ENCODE data around the gene CDK19. TPM values are rescaled to one million over a fixed set of nuclear protein-coding genes. Genes with fewer than 3 reads are reported as not detected.

CDK19 gene
- total RNA-seq, 1 experiment from 2014 or later = 18.1 TPM

GRCh38 chr6:110705543-110705942, 109.7 kb downstream of the CDK19 start:
- H3K9me2 ChIP-seq (replicated peaks; ENCODE audit: insufficient read depth, low read length) = no peaks in the 10 kb centered on the region
- H3K27ac ChIP-seq (ENCODE audit: low read length) = no peak overlapping the region
- 0 out of 2 replicates have a peak, but pooled peaks cover 6% of the 10 kb centered on the region for H4K20me1 ChIP-seq (ENCODE audit: insufficient read depth, low read depth, low read length)
- no peaks in the 10 kb centered on the region for H3K9me3 ChIP-seq (ENCODE audit: low read length)
- DNase-seq = no peak
- H3K79me2 ChIP-seq (ENCODE audit: low read length) = no peaks in the 10 kb centered on the region
- no peaks in the 10 kb centered on the region for H3K36me3 ChIP-seq (ENCODE audit: insufficient read depth, low read length)
- H3K4me1 ChIP-seq (ENCODE audit: low read length) = no peaks in the 10 kb centered on the region
- H2AFZ ChIP-seq (ENCODE audit: low read length) = no peak overlapping the region
- no peaks in the 10 kb centered on the region for H3K27me3 ChIP-seq (ENCODE audit: low read length)
- H3K9ac ChIP-seq (ENCODE audit: low read length) = no peak overlapping the region
- H3K4me2 ChIP-seq (ENCODE audit: low read depth, low read length, poor library complexity, severe bottlenecking) = no peak overlapping the region
- H3K4me3 ChIP-seq (ENCODE audit: low read length) = no peak overlapping the region

- no peak for DNase-seq
- Histone ChIP-seq H3K4me2 (ENCODE audit: low read depth, low read length, poor library complexity, severe bottlenecking) (no peak overlapping the region), H3K9me3 (ENCODE audit: low read length) (no peaks in the 10 kb centered on the region)
These were observed 111.2 kb downstream of the CDK19 start for GRCh38 chr6:110703906-110704594.

GRCh38 chr6:110703010-110703905, 112.0 kb downstream of the CDK19 start:
- H3K4me3 ChIP-seq (ENCODE audit: low read length) = no peak overlapping the region

More at GRCh38 chr6:110703906-110704594, 111.2 kb downstream of the CDK19 start:
- H3K4me3 ChIP-seq (ENCODE audit: low read length) = no peak overlapping the region
- H3K27me3 ChIP-seq (ENCODE audit: low read length) = no peaks in the 10 kb centered on the region
- no peak overlapping the region for H3K27ac ChIP-seq (ENCODE audit: low read length)
- no peak overlapping the region for H2AFZ ChIP-seq (ENCODE audit: low read length)
- H3K36me3 ChIP-seq (ENCODE audit: insufficient read depth, low read length) = no peaks in the 10 kb centered on the region
- no peaks in the 10 kb centered on the region for H3K79me2 ChIP-seq (ENCODE audit: low read length)
- no peaks in the 10 kb centered on the region for H3K9me2 ChIP-seq (replicated peaks; ENCODE audit: insufficient read depth, low read length)
- H4K20me1 ChIP-seq (ENCODE audit: insufficient read depth, low read depth, low read length) = 0 out of 2 replicates have a peak, but pooled peaks cover 6% of the 10 kb centered on the region
- H3K9ac ChIP-seq (ENCODE audit: low read length) = no peak overlapping the region
- no peaks in the 10 kb centered on the region for H3K4me1 ChIP-seq (ENCODE audit: low read length)

GRCh38 chr6:110699780-110700179, 115.5 kb downstream of the CDK19 start:
- Histone ChIP-seq H2AFZ (ENCODE audit: low read length) (no peak overlapping the region), H3K4me1 (ENCODE audit: low read length) (no peaks in the 10 kb centered on the region), H3K4me2 (ENCODE audit: low read depth, low read length, poor library complexity, severe bottlenecking) (no peak overlapping the region), H4K20me1 (ENCODE audit: insufficient read depth, low read depth, low read length) (no peaks in the 10 kb centered on the region), H3K79me2 (ENCODE audit: low read length) (no peaks in the 10 kb centered on the region), H3K9me3 (ENCODE audit: low read length) (no peaks in the 10 kb centered on the region), H3K27me3 (ENCODE audit: low read length) (no peaks in the 10 kb centered on the region), H3K27ac (ENCODE audit: low read length) (no peak overlapping the region), H3K9me2 (replicated peaks; ENCODE audit: insufficient read depth, low read length) (no peaks in the 10 kb centered on the region), H3K36me3 (ENCODE audit: insufficient read depth, low read length) (no peaks in the 10 kb centered on the region), H3K9ac (ENCODE audit: low read length) (no peak overlapping the region), H3K4me3 (ENCODE audit: low read length) (no peak overlapping the region)
- no peak for DNase-seq

More at GRCh38 chr6:110703010-110703905, 112.0 kb downstream of the CDK19 start:
- Histone ChIP-seq H3K4me2 (ENCODE audit: low read depth, low read length, poor library complexity, severe bottlenecking) (no peak overlapping the region), H3K9me3 (ENCODE audit: low read length) (no peaks in the 10 kb centered on the region), H3K4me1 (ENCODE audit: low read length) (no peaks in the 10 kb centered on the region), H3K27me3 (ENCODE audit: low read length) (no peaks in the 10 kb centered on the region), H3K79me2 (ENCODE audit: low read length) (no peaks in the 10 kb centered on the region), H3K9me2 (replicated peaks; ENCODE audit: insufficient read depth, low read length) (no peaks in the 10 kb centered on the region), H3K9ac (ENCODE audit: low read length) (no peak overlapping the region), H3K36me3 (ENCODE audit: insufficient read depth, low read length) (no peaks in the 10 kb centered on the region), H4K20me1 (ENCODE audit: insufficient read depth, low read depth, low read length) (0 out of 2 replicates have a peak, but pooled peaks cover under 1% of the 10 kb centered on the region), H3K27ac (ENCODE audit: low read length) (no peak overlapping the region), H2AFZ (ENCODE audit: low read length) (no peak overlapping the region)
- DNase-seq = no peak

- H4K20me1 ChIP-seq (ENCODE audit: insufficient read depth, low read depth, low read length) = no peaks in the 10 kb centered on the region
- H3K9me3 ChIP-seq (ENCODE audit: low read length) = no peaks in the 10 kb centered on the region
- no peaks in the 10 kb centered on the region for H3K27me3 ChIP-seq (ENCODE audit: low read length)
- H3K4me2 ChIP-seq (ENCODE audit: low read depth, low read length, poor library complexity, severe bottlenecking) = no peak overlapping the region
- H3K4me1 ChIP-seq (ENCODE audit: low read length) = no peaks in the 10 kb centered on the region
- H3K9me2 ChIP-seq (replicated peaks; ENCODE audit: insufficient read depth, low read length) = no peaks in the 10 kb centered on the region
- no peak for DNase-seq
- H2AFZ ChIP-seq (ENCODE audit: low read length) = no peak overlapping the region
- no peak overlapping the region for H3K9ac ChIP-seq (ENCODE audit: low read length)
- no peak overlapping the region for H3K27ac ChIP-seq (ENCODE audit: low read length)
- no peaks in the 10 kb centered on the region for H3K79me2 ChIP-seq (ENCODE audit: low read length)
- no peak overlapping the region for H3K4me3 ChIP-seq (ENCODE audit: low read length)
- no peaks in the 10 kb centered on the region for H3K36me3 ChIP-seq (ENCODE audit: insufficient read depth, low read length)
These were observed 121.3 kb downstream of the CDK19 start for GRCh38 chr6:110693994-110694393.

GRCh38 chr6:110693296-110693695, 122.0 kb downstream of the CDK19 start:
- no peaks in the 10 kb centered on the region for H3K79me2 ChIP-seq (ENCODE audit: low read length)

GRCh38 chr6:110690916-110691315, 124.4 kb downstream of the CDK19 start:
- Histone ChIP-seq H4K20me1 (ENCODE audit: insufficient read depth, low read depth, low read length) (no peaks in the 10 kb centered on the region), H2AFZ (ENCODE audit: low read length) (no peak overlapping the region), H3K79me2 (ENCODE audit: low read length) (no peaks in the 10 kb centered on the region), H3K9me2 (replicated peaks; ENCODE audit: insufficient read depth, low read length) (no peaks in the 10 kb centered on the region), H3K4me3 (ENCODE audit: low read length) (no peak overlapping the region), H3K27ac (ENCODE audit: low read length) (no peak overlapping the region), H3K27me3 (ENCODE audit: low read length) (no peaks in the 10 kb centered on the region), H3K36me3 (ENCODE audit: insufficient read depth, low read length) (no peaks in the 10 kb centered on the region), H3K4me1 (ENCODE audit: low read length) (no peaks in the 10 kb centered on the region), H3K9me3 (ENCODE audit: low read length) (no peaks in the 10 kb centered on the region), H3K4me2 (ENCODE audit: low read depth, low read length, poor library complexity, severe bottlenecking) (no peak overlapping the region), H3K9ac (ENCODE audit: low read length) (no peak overlapping the region)
- no peak for DNase-seq

More at GRCh38 chr6:110693296-110693695, 122.0 kb downstream of the CDK19 start:
- no peaks in the 10 kb centered on the region for H3K4me1 ChIP-seq (ENCODE audit: low read length)
- H3K9ac ChIP-seq (ENCODE audit: low read length) = no peak overlapping the region
- H3K36me3 ChIP-seq (ENCODE audit: insufficient read depth, low read length) = no peaks in the 10 kb centered on the region
- H3K4me3 ChIP-seq (ENCODE audit: low read length) = no peak overlapping the region
- no peaks in the 10 kb centered on the region for H4K20me1 ChIP-seq (ENCODE audit: insufficient read depth, low read depth, low read length)
- no peak for DNase-seq
- no peaks in the 10 kb centered on the region for H3K9me2 ChIP-seq (replicated peaks; ENCODE audit: insufficient read depth, low read length)
- no peaks in the 10 kb centered on the region for H3K27me3 ChIP-seq (ENCODE audit: low read length)
- H3K4me2 ChIP-seq (ENCODE audit: low read depth, low read length, poor library complexity, severe bottlenecking) = no peak overlapping the region
- H2AFZ ChIP-seq (ENCODE audit: low read length) = no peak overlapping the region
- no peaks in the 10 kb centered on the region for H3K9me3 ChIP-seq (ENCODE audit: low read length)
- H3K27ac ChIP-seq (ENCODE audit: low read length) = no peak overlapping the region

GRCh38 chr6:110690106-110690654, 125.1 kb downstream of the CDK19 start:
- H3K79me2 ChIP-seq (ENCODE audit: low read length) = no peaks in the 10 kb centered on the region
- no peaks in the 10 kb centered on the region for H3K9me2 ChIP-seq (replicated peaks; ENCODE audit: insufficient read depth, low read length)
- no peak overlapping the region for H3K4me2 ChIP-seq (ENCODE audit: low read depth, low read length, poor library complexity, severe bottlenecking)
- H3K9me3 ChIP-seq (ENCODE audit: low read length) = no peaks in the 10 kb centered on the region
- H3K36me3 ChIP-seq (ENCODE audit: insufficient read depth, low read length) = no peaks in the 10 kb centered on the region
- H3K27ac ChIP-seq (ENCODE audit: low read length) = no peak overlapping the region
- no peaks in the 10 kb centered on the region for H3K27me3 ChIP-seq (ENCODE audit: low read length)
- no peak overlapping the region for H3K4me3 ChIP-seq (ENCODE audit: low read length)
- no peaks in the 10 kb centered on the region for H4K20me1 ChIP-seq (ENCODE audit: insufficient read depth, low read depth, low read length)
- no peak for DNase-seq
- H3K4me1 ChIP-seq (ENCODE audit: low read length) = no peaks in the 10 kb centered on the region
- H3K9ac ChIP-seq (ENCODE audit: low read length) = no peak overlapping the region
- H2AFZ ChIP-seq (ENCODE audit: low read length) = no peak overlapping the region
